ENCODE measurements around the gene CKLF.

The CKLF gene

DNA sequence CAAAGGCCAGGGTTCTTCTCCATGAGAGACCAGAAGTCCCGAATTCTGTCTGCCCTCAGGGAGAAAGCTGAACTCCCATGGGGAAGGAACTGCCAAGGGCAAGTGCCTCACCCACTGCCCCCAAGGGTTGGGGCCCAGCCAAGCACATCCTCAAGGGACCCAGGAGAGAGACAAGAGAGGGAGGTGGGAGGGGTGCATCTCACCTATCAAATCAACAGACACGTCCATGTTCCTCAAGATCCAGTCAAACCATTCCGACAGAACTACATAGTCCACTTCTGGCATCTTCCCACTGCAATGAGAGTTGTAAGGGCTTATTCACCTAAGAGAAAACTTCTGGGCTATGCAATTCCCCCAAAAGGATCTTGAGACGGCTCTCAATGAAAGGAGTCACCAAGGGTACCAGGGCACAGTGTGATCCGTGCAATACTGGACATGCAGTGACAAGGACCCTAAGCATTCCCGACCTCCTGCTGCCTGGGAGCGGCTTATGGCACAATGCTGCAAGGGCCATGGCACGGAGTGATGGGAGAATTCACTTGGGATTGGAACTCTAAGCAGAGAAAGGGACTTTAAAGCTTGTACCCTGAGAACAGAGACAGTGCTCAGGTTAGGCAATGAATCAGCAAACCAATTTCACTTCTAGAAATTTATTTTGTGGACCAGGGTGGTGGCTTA lies 34.7 kb upstream of the CKLF start:
- no peak for DNase-seq (ENCODE audit: low spot score)

DNA sequence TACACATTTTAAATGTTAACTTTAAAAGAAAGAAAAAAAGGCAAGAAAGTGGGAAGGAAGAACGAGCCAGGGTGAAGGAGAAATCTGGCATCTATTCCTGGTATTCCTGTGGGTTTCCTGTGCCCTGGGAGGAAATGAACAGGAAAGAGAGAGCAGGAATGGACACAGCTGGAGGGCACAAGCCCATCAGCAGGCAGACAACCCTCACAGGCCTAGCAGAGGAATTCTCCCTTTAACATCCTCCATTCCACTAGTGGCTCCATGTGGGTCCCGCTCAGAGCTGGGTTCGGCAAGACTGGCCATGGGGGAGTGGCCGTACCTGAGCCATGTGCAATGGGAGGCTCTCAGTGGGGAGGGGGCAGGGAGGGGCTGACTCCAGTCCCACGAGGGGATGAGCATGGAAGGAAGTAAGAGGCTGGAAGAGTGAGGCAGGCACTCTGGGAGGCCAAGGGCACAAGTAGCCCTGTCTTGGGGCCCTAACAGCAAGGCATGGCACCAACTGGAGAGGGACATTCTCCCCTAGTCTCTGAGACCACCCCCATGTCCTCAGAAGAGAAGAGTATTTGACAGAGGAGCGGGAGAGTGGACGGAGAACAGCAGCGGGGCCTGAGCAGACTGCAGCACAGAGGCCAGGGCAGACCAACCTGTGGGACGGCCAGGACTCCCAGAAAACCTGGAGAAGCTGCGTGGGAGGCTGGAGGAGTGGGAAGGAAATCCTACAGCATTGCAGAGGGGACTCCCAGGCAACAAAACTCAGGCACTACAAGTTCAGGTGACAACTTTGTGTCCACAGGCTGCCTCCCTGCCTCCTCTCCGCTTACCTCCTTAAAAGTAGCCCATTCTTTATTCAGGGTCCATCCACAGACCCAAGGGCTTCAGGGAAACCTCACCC lies 32.6 kb upstream of the CKLF start:
- DNase-seq (ENCODE audit: low spot score): no peak

GRCh38 chr16:66520406-66521170 lies 31.8 kb upstream of the CKLF start:
- no peak for DNase-seq (ENCODE audit: low spot score)

DNA sequence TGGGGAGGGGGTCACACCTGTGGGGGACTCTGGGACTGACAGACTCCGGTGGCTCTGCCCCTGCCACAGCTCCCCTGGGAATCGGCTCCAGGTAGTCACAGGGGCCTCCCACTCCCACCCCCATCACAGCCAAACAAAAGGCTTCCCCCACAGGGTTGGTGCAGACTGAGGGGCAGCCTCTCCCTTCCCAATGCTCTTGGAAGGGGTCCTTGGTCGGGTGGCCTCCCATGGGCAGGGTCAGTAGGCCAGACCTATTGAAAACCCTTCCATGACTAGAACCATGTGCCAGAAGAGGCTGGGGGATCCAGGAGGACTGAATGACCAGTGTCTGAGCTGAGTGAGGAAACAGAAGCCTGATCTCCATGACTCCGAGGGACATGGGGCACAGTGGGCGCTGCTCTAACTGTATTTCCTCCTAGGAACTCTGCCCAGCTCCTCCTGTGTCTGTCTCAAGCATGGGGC lies 31.1 kb upstream of the CKLF start:
- DNase-seq (ENCODE audit: low spot score): no peak

- DNase-seq (ENCODE audit: low spot score): peak; percentile 94
Measured at GRCh38 chr16:66521951-66522771, 30.2 kb upstream of the CKLF start.

GRCh38 chr16:66522816-66523590 lies 29.4 kb upstream of the CKLF start:
- DNase-seq (ENCODE audit: low spot score): no peak

- peak; percentile 65 for DNase-seq (ENCODE audit: low spot score)
Measured at GRCh38 chr16:66523861-66524354, 28.5 kb upstream of the CKLF start.

- peak; percentile 33 for DNase-seq (ENCODE audit: low spot score)
Measured at GRCh38 chr16:66524601-66525164, 27.7 kb upstream of the CKLF start.

- no peak for DNase-seq (ENCODE audit: low spot score)
Measured at GRCh38 chr16:66525396-66526180, 26.8 kb upstream of the CKLF start.

- DNase-seq (ENCODE audit: low spot score): no peak
Measured at GRCh38 chr16:66528294-66528693, 24.1 kb upstream of the CKLF start.

GRCh38 chr16:66529475-66529874 lies 22.9 kb upstream of the CKLF start:
- DNase-seq (ENCODE audit: low spot score): no peak

GRCh38 chr16:66534376-66534799 lies 18.0 kb upstream of the CKLF start:
- DNase-seq (ENCODE audit: low spot score): no peak

GRCh38 chr16:66536525-66536924 lies 15.9 kb upstream of the CKLF start:
- DNase-seq (ENCODE audit: low spot score): no peak

- DNase-seq (ENCODE audit: low spot score): no peak
Measured at GRCh38 chr16:66537236-66537635, 15.1 kb upstream of the CKLF start.

- DNase-seq (ENCODE audit: low spot score): no peak
Measured at GRCh38 chr16:66538910-66539309, 13.5 kb upstream of the CKLF start.

GRCh38 chr16:66539623-66540469 lies 12.5 kb upstream of the CKLF start:
- peak; percentile 25 for DNase-seq (ENCODE audit: low spot score)

GRCh38 chr16:66541388-66542355 lies 10.7 kb upstream of the CKLF start:
- DNase-seq (ENCODE audit: low spot score): no peak

Measured in CD4-positive, alpha-beta T cell treated with Interleukin-15 for 4 hours (primary cell).